ENCODE results near the gene ZNF474.
"Not testable (repeated sequence)": the region's sequence is repeated elsewhere in the genome, so short reads cannot be mapped to it uniquely, and the experiment has no call there.

The ZNF474 gene

GRCh38 chr5:122129306-122129705 lies at the start of gene ZNF474:
TSS of gene ZNF474 (plus strand) at chr5:122129546. CDS start at chr5:122151991, 22,445 bp downstream.
- H3K27ac ChIP-seq: no peak within 1 kb of the TSS
- no peak for TF ChIP-seq CTCF (conservative IDR thresholded peaks at IDR 0.05)

GRCh38 chr5:122081541-122081940 lies 47.8 kb upstream of the ZNF474 start:
- no peak overlapping the region for H3K27ac ChIP-seq
- TF ChIP-seq CTCF (conservative IDR thresholded peaks at IDR 0.05): no peak
- TF ChIP-seq ZFX (IDR thresholded peaks at IDR 0.05): no peak

GRCh38 chr5:122083535-122083934 lies 45.8 kb upstream of the ZNF474 start:
- TF ChIP-seq ZFX (IDR thresholded peaks at IDR 0.05): no peak
- H3K27ac ChIP-seq: no peak overlapping the region

GRCh38 chr5:122085041-122085440 lies 44.3 kb upstream of the ZNF474 start:
- H3K27ac ChIP-seq: no peak overlapping the region
- TF ChIP-seq ZFX (IDR thresholded peaks at IDR 0.05) (no peak), CTCF (conservative IDR thresholded peaks at IDR 0.05) (no peak)

- TF ChIP-seq CTCF (conservative IDR thresholded peaks at IDR 0.05) (no peak), ZFX (IDR thresholded peaks at IDR 0.05) (no peak)
These were observed 40.0 kb upstream of the ZNF474 start for GRCh38 chr5:122089096-122090013.

GRCh38 chr5:122091936-122092600 lies 37.3 kb upstream of the ZNF474 start:
- TF ChIP-seq CTCF (conservative IDR thresholded peaks at IDR 0.05) (peak; percentile 74), ZFX (IDR thresholded peaks at IDR 0.05) (no peak)
- no peak overlapping the region for H3K27ac ChIP-seq

More at GRCh38 chr5:122089096-122090013, 40.0 kb upstream of the ZNF474 start:
- no peak overlapping the region for H3K27ac ChIP-seq

GRCh38 chr5:122093415-122094180 lies 35.7 kb upstream of the ZNF474 start:
- no peak overlapping the region for H3K27ac ChIP-seq
- no peak for TF ChIP-seq ZFX (IDR thresholded peaks at IDR 0.05)
- TF ChIP-seq CTCF (conservative IDR thresholded peaks at IDR 0.05): no peak

GRCh38 chr5:122094251-122094650 lies 35.1 kb upstream of the ZNF474 start:
- H3K27ac ChIP-seq: not testable (repeated sequence)

All from C4-2B (cell line).